H1 (cell line): Measurements from ENCODE around the gene OGT. TPM values are rescaled to one million over a fixed set of nuclear protein-coding genes. Genes with fewer than 3 reads are reported as not detected.

Experiments used
- CTCF ChIA-PET: fragments of 300-600 bp; sonication (Branson Sonifier 250); formaldehyde crosslinking; loops from one replicate; lab custom pipeline; 2021; ENCODE audit not compliant: partially characterized antibody; lab: Charles Lee
- POLR2A ChIA-PET: fragments of 300-600 bp; sonication (Branson Sonifier 250); formaldehyde crosslinking; loops from one replicate; lab custom pipeline; 2021; ENCODE audit warnings: inconsistent platforms; ENCODE audit not compliant: partially characterized antibody; lab: Charles Lee
- DNase-seq, 2 experiments: peaks; one replicate each; pipeline versions ENCODE4 v3.0.0 to v3.0.0-alpha.2; 2010 to 2022; ENCODE audit warnings: low spot score in 2 of 2, low read depth in 1 of 2, mixed read lengths in 1 of 2
- FAIRE-seq: peaks from 2 replicates; lab custom pipeline; 2011; peaks lifted over from hg19 to GRCh38; lab: Jason Lieb, UNC
- H2AFZ ChIP-seq: 2 replicates; pipeline ENCODE4 v1.8.1; 2012; ENCODE audit warnings: low read length, inconsistent platforms
- H2AK5ac ChIP-seq: 2 replicates; pipeline ENCODE4 v1.6.1; 2013; ENCODE audit warnings: low read depth, low read length
- H2BK120ac ChIP-seq: replicated peaks from 2 replicates; pipeline ENCODE3; 2013; ENCODE audit warnings: low read depth, low read length, inconsistent platforms
- H2BK12ac ChIP-seq: 2 replicates; pipeline ENCODE4 v1.6.1; 2013; ENCODE audit warnings: low read depth, low read length
- H2BK15ac ChIP-seq: 2 replicates; pipeline ENCODE4 v1.6.1; 2013; ENCODE audit warnings: low read length
- H2BK20ac ChIP-seq: 2 replicates; pipeline ENCODE4 v1.6.1; 2013; ENCODE audit warnings: low read length
- H2BK5ac ChIP-seq: 2 replicates; pipeline ENCODE4 v1.6.1; 2013; ENCODE audit warnings: low read depth, low read length
- H3K14ac ChIP-seq: 2 replicates; pipeline ENCODE4 v1.6.1; 2013; ENCODE audit warnings: inconsistent platforms; ENCODE audit not compliant: insufficient read length
- H3K18ac ChIP-seq: 2 replicates; pipeline ENCODE4 v1.6.1; 2013; ENCODE audit warnings: low read length; ENCODE audit errors: extremely low read depth
- H3K23ac ChIP-seq: 2 replicates; pipeline ENCODE4 v1.6.1; 2013; ENCODE audit warnings: inconsistent platforms; ENCODE audit not compliant: insufficient read length
- H3K23me2 ChIP-seq: 2 replicates; pipeline ENCODE4 v1.6.1; 2013; ENCODE audit warnings: low read depth, low read length
- H3K27ac ChIP-seq: 2 replicates; pipeline ENCODE4 v1.6.1; 2011; ENCODE audit warnings: low read depth, low read length, inconsistent platforms
- H3K27me3 ChIP-seq, 4 experiments: replicated peaks in 1 of 4; 1 replicate in 1 of 4; 2 replicates in 3 of 4; pipeline versions ENCODE4 v1.6.1 to v1.8.1; 2011 to 2013; ENCODE audit warnings: low read length in 3 of 4, mild to moderate bottlenecking in 3 of 4, inconsistent platforms in 2 of 4, mixed read lengths in 2 of 4, moderate library complexity in 1 of 4; ENCODE audit not compliant: control insufficient read depth in 3 of 4, insufficient read depth in 3 of 4; ENCODE audit errors: extremely low read depth in 1 of 4
- H3K36me3 ChIP-seq, 4 experiments: 2 replicates each; pipeline versions ENCODE4 v1.6.1 to v1.8.1; 2011 to 2013; ENCODE audit warnings: mild to moderate bottlenecking in 4 of 4, low read length in 3 of 4, moderate library complexity in 2 of 4, control low read depth in 1 of 4, inconsistent platforms in 1 of 4; ENCODE audit not compliant: insufficient read depth in 4 of 4, control insufficient read depth in 2 of 4
- H3K4ac ChIP-seq: replicated peaks from 2 replicates; pipeline ENCODE3; 2013; ENCODE audit warnings: low read length, low read depth, mixed read lengths, inconsistent platforms; ENCODE audit not compliant: insufficient read length
- H3K4me1 ChIP-seq, 4 experiments: replicated peaks in 1 of 4; 1 replicate in 1 of 4; 2 replicates in 3 of 4; pipeline versions ENCODE4 v1.6.1 to v1.8.1; 2011 to 2013; ENCODE audit warnings: low read length in 3 of 4, inconsistent platforms in 2 of 4, mixed read lengths in 1 of 4; ENCODE audit not compliant: insufficient read depth in 4 of 4, control insufficient read depth in 3 of 4
- H3K4me2 ChIP-seq, 2 experiments: 2 replicates each; pipeline versions ENCODE4 v1.6.1 to v1.8.1; 2011 to 2013; ENCODE audit warnings: low read depth in 2 of 2, low read length in 2 of 2, control low read depth in 1 of 2, inconsistent platforms in 1 of 2, mild to moderate bottlenecking in 1 of 2; ENCODE audit not compliant: insufficient read depth in 1 of 2
- H3K4me3 ChIP-seq, 4 experiments: fragments of 200-600, 300-600 bp in 1 of 4; sonication (generic), shearing (Covaris generic), sonication (Bioruptor Twin) in 1 of 4; 2 replicates each; pipeline versions ENCODE4 v1.5.1 to v1.8.1; 2011 to 2016; ENCODE audit warnings: low read length in 4 of 4, low read depth in 3 of 4, control low read depth in 2 of 4, inconsistent platforms in 2 of 4, mild to moderate bottlenecking in 2 of 4, mixed read lengths in 1 of 4, moderate library complexity in 1 of 4; ENCODE audit not compliant: insufficient read depth in 2 of 4; ENCODE audit errors: extremely low read depth in 1 of 4
- H3K56ac ChIP-seq: replicated peaks from 2 replicates; pipeline ENCODE3; 2013; ENCODE audit warnings: low read depth, mild to moderate bottlenecking, mixed read lengths, low read length, inconsistent platforms; ENCODE audit not compliant: insufficient read length
- H3K79me1 ChIP-seq: 2 replicates; pipeline ENCODE4 v1.6.1; 2013; ENCODE audit warnings: low read depth, low read length, control low read depth
- H3K79me2 ChIP-seq, 2 experiments: 2 replicates each; pipeline versions ENCODE4 v1.6.1 to v1.8.1; 2012 to 2013; ENCODE audit warnings: low read length in 2 of 2, mild to moderate bottlenecking in 2 of 2, inconsistent platforms in 1 of 2; ENCODE audit not compliant: insufficient read depth in 2 of 2, control insufficient read depth in 1 of 2
- H3K9ac ChIP-seq, 4 experiments: replicated peaks in 1 of 4; 1 replicate in 1 of 4; 2 replicates in 3 of 4; pipeline versions ENCODE4 v1.6.1 to v1.8.1; 2011 to 2013; ENCODE audit warnings: low read depth in 3 of 4, low read length in 3 of 4, control low read depth in 2 of 4, mild to moderate bottlenecking in 2 of 4, moderate library complexity in 2 of 4, inconsistent platforms in 1 of 4; ENCODE audit errors: extremely low read depth in 1 of 4
- H3K9me3 ChIP-seq, 2 experiments: 2 replicates each; pipeline versions ENCODE4 v1.6.1 to v1.8.1; 2012 to 2013; ENCODE audit warnings: mild to moderate bottlenecking in 2 of 2, moderate library complexity in 2 of 2, control low read depth in 1 of 2, inconsistent platforms in 1 of 2, low read depth in 1 of 2, low read length in 1 of 2, mixed read lengths in 1 of 2; ENCODE audit not compliant: insufficient read depth in 2 of 2
- H4K20me1 ChIP-seq, 2 experiments: replicated peaks in 1 of 2; 2 replicates each; pipeline versions ENCODE3 to v1.8.1; 2011 to 2013; ENCODE audit warnings: inconsistent platforms in 2 of 2, low read length in 2 of 2, mild to moderate bottlenecking in 1 of 2; ENCODE audit not compliant: insufficient read depth in 2 of 2, control insufficient read depth in 1 of 2
- H4K5ac ChIP-seq: 2 replicates; pipeline ENCODE4 v1.6.1; 2013; ENCODE audit warnings: low read length, low read depth, mixed read lengths, inconsistent platforms; ENCODE audit not compliant: insufficient read length
- H4K8ac ChIP-seq: 2 replicates; pipeline ENCODE4 v1.8.0; 2013; ENCODE audit warnings: mild to moderate bottlenecking, moderate library complexity, low read length, inconsistent platforms; ENCODE audit not compliant: insufficient read depth; ENCODE audit errors: extremely low read depth
- H4K91ac ChIP-seq: replicated peaks from 2 replicates; pipeline ENCODE3; 2013; ENCODE audit warnings: low read length, mixed read lengths, inconsistent platforms; ENCODE audit not compliant: insufficient read length
- CTCF ChIP-seq, 3 experiments: IDR thresholded peaks; 1 replicate in 2 of 3; 2 replicates in 1 of 3; pipeline versions ENCODE4 v1.5.1 to v1.6.1; 2011; ENCODE audit warnings: low read length in 3 of 3, mild to moderate bottlenecking in 3 of 3, inconsistent platforms in 2 of 3, low read depth in 1 of 3, moderate library complexity in 1 of 3; ENCODE audit not compliant: insufficient read depth in 1 of 3; ENCODE audit errors: control extremely low read depth in 1 of 3
- RAD21 ChIP-seq, 2 experiments: IDR thresholded peaks in 1 of 2; conservative IDR thresholded peaks in 1 of 2; 2 replicates each; pipeline ENCODE4 v1.6.1; 2011; ENCODE audit warnings: low read depth in 2 of 2, low read length in 2 of 2, improper control_type of control experiment in 1 of 2, inconsistent platforms in 1 of 2, mild to moderate bottlenecking in 1 of 2, moderate library complexity in 1 of 2
- SP4 ChIP-seq: IDR thresholded peaks from 2 replicates; pipeline ENCODE4 v1.6.1; 2012; ENCODE audit warnings: low read length, inconsistent platforms
- WGBS, 2 experiments: shearing (Covaris generic) in 1 of 2; methylation state at CpG; one replicate each; pipeline versions ENCODE4 v1.1.6 to v1.1.7; 2013 to 2015; ENCODE audit warnings: low lambda C conversion rate in 2 of 2, mixed read lengths in 2 of 2, inconsistent platforms in 1 of 2, low coverage in 1 of 2, missing lambda C conversion rate in 1 of 2; ENCODE audit not compliant: insufficient replicate concordance in 2 of 2, insufficient coverage in 1 of 2, insufficient read length in 1 of 2; ENCODE audit errors: extremely low coverage in 1 of 2, missing lambda C conversion rate in 1 of 2; 5-methylcytosine and 5-hydroxymethylcytosine counted together
- polyA plus RNA-seq, 7 experiments: library from polyadenylated mRNA; depleted of rRNA in 3 of 7; stranded (reverse) in 5 of 7; unstranded in 2 of 7; fragments of >200 nt in 5 of 7; fragments of 200-250 nt in 2 of 7; gene quantifications; 1 replicate in 5 of 7; 2 replicates in 1 of 7; 4 replicates in 1 of 7; pipeline versions ENCODE4 v1.2.1 to v1.2.3, GENCODE V29; 2011 to 2013; ENCODE audit warnings: missing spikeins in 2 of 7, mixed read lengths in 2 of 7
- total RNA-seq: library from RNA; stranded (reverse); fragmentation: NEBNext Ultra II Directional; extraction: Animal tissue kit (Norgen Biotek cat#: 25700); gene quantifications from 2 replicates; pipeline ENCODE4 v1.2.1, GENCODE V29; 2021

Gene OGT
- total and polyA plus RNA-seq, 2 of the 8 experiments (the other 6 are each of a cell fraction or from before 2014, with no cell fraction given), result 130 to 169 TPM

- no peak for FAIRE-seq
- Histone ChIP-seq H3K14ac (no peak overlapping the region), H3K27me3 (no peaks in the 10 kb centered on the region), H4K8ac (no peak overlapping the region), H3K27ac (no peak overlapping the region), H3K4me2 (no peak overlapping the region), H3K79me1 (no peaks in the 10 kb centered on the region), H3K18ac (no peak overlapping the region), H3K9me3 (no peaks in the 10 kb centered on the region), H3K9ac (no peak overlapping the region), H2BK5ac (no peak overlapping the region), H3K56ac (no peak overlapping the region), H3K79me2 (peaks cover 3 to 80% of the 10 kb centered on the region in 2 experiments; a peak in 3 of 4 replicates), H3K23me2 (no peaks in the 10 kb centered on the region), H2BK12ac (no peak overlapping the region), H2AK5ac (no peak overlapping the region), H3K4me3 (no peak overlapping the region), H3K4ac (no peak overlapping the region), H2BK120ac (no peak overlapping the region), H4K91ac (no peak overlapping the region), H2BK20ac (no peak overlapping the region), H3K23ac (no peak overlapping the region), H4K5ac (no peak overlapping the region), H3K4me1 (no peaks in the 10 kb centered on the region; a peak in 1 of 7 replicates), H3K36me3 (peaks cover 5 to 62% (median 20%) of the 10 kb centered on the region in 4 experiments; a peak in 7 of 8 replicates), H4K20me1 (peaks cover 2 to 17% of the 10 kb centered on the region in 2 experiments), H2BK15ac (no peak overlapping the region), H2AFZ (no peak overlapping the region)
- ChIA-PET CTCF (interaction anchor here (1.1 kb wide), 1 partner anchor 84 kb away, joined by 4 read pairs; no protein-coding TSS in a partner anchor), POLR2A (interaction anchor here (0.6 to 7.0 kb wide), 3 partner anchors 7 to 140 kb away, joined by 3 to 60 read pairs (median 4); partner anchors contain the start of gene OGT)
- WGBS, 2 experiments, result 90% methylated on average over 7 of the region's 7 CpGs; no CpG with 5 or more reads in 1 of the 2 experiments
- no peak for DNase-seq
- TF ChIP-seq RAD21 (IDR thresholded peaks at IDR 0.05 in 1 of 2, conservative IDR thresholded peaks at IDR 0.05 in 1 of 2; ENCODE audit: low read depth in 2 of 2, low read length in 2 of 2) (peak in 1 of 2 experiments; percentile 13; a peak in 2 of 4 replicates), SP4 (no peak), CTCF (IDR thresholded peaks at IDR 0.05; ENCODE audit: control extremely low read depth in 1 of 3, insufficient read depth in 1 of 3, low read depth in 1 of 3, low read length in 3 of 3) (peak in 2 of 3 experiments; percentile 7 to 12; a peak in 2 of 4 replicates)
Measured at GRCh38 chrX:71547339-71547738, 14.4 kb downstream of the OGT start.
